NCI-H460 (cell line): Measurements from ENCODE around the gene SPC24. TPM values are rescaled to one million over a fixed set of nuclear protein-coding genes. Genes with fewer than 3 reads are reported as not detected.

Experiments used
- DNase-seq: peaks from one replicate; pipeline ENCODE4 v3.0.0-alpha.2; 2016; ENCODE audit warnings: low read depth; ENCODE audit errors: extremely low read depth
- polyA plus RNA-seq: library from polyadenylated mRNA; depleted of rRNA; stranded (reverse); fragments of >200 nt; gene quantifications from 2 replicates; pipeline ENCODE4 v1.2.3, GENCODE V29; 2014; cell fraction: nucleus; rRNA removed
- total RNA-seq: library from RNA; depleted of rRNA; stranded (reverse); fragments of >200 nt; shearing (Covaris generic); gene quantifications from 2 replicates; pipeline ENCODE4 v1.2.3, GENCODE V29; 2014; rRNA removed

SPC24 gene
- total RNA-seq, result 13.9 and 17.1 TPM in 2 replicates
- 79.3 and 82.4 TPM in 2 replicates for polyA plus RNA-seq

- DNase-seq, result peak; percentile 97
Measured at GRCh38 chr19:11155373-11156120, at the start of gene SPC24. Gene SPC24, minus strand, starts transcription at chr19:11155782. Its CDS starts 6 bp downstream, at chr19:11155776.

- no peak for DNase-seq
Measured at GRCh38 chr19:11204943-11205349, 49.4 kb upstream of the SPC24 start.

GRCh38 chr19:11204076-11204602 lies 48.6 kb upstream of the SPC24 start:
- no peak for DNase-seq

- no peak for DNase-seq
Measured at GRCh38 chr19:11203194-11204075, 47.9 kb upstream of the SPC24 start.

GRCh38 chr19:11202488-11203193 lies 47.1 kb upstream of the SPC24 start:
- DNase-seq, result no peak

- no peak for DNase-seq
Measured at GRCh38 chr19:11201791-11202190, 46.2 kb upstream of the SPC24 start.

GRCh38 chr19:11200931-11201330 lies 45.3 kb upstream of the SPC24 start:
- DNase-seq, result no peak

GRCh38 chr19:11200015-11200574 lies 44.5 kb upstream of the SPC24 start:
- DNase-seq, result no peak

- DNase-seq, result no peak
Measured at GRCh38 chr19:11199517-11199916, 43.9 kb upstream of the SPC24 start.

GRCh38 chr19:11198769-11199424 lies 43.3 kb upstream of the SPC24 start:
- DNase-seq, result no peak

- no peak for DNase-seq
Measured at GRCh38 chr19:11198175-11198534, 42.6 kb upstream of the SPC24 start.

- peak; percentile 61 for DNase-seq
Measured at GRCh38 chr19:11197291-11198174, 42.0 kb upstream of the SPC24 start, which contains the start of gene KANK2. Gene KANK2, minus strand, starts transcription at chr19:11197545. Its CDS starts 3,034 bp downstream, at chr19:11194511.

GRCh38 chr19:11196406-11197287 lies 41.1 kb upstream of the SPC24 start:
- DNase-seq, result no peak

- DNase-seq, result no peak
Measured at GRCh38 chr19:11195681-11196080, 40.1 kb upstream of the SPC24 start.

GRCh38 chr19:11194656-11195558 lies 39.3 kb upstream of the SPC24 start:
- no peak for DNase-seq

GRCh38 chr19:11194173-11194572 lies 38.6 kb upstream of the SPC24 start:
- no peak for DNase-seq
